Inferior parietal cortex (tissue), 1 donor: ENCODE measurements around the gene DGKB.

ENCODE experiments used
- DNase-seq: peaks from one replicate; pipeline ENCODE4 v3.0.0-alpha.2; 2016; ENCODE audit errors: extremely low spot score

Gene DGKB

DNA sequence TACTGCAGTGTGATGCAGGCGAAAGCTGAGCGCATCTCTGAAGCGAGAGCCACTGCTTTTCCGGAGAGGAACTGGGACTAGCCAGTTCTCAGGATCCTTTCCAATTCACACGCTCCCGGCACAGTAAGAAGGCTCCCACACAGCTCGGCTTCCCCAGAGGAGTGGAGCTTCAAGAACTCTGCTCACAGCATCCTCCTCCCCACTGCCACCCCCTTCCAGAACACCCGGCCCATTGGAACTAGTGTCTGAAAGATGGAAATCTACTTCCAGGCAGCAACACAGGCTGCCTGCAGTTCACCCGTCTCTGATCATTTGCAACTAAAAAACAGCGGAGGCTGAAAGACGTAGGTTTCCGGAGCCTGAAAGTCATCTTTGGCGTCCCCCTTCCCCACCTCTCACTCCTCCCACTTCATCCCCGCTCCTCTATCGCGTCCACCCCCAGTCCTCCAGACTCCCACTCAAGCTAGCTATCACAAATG, at the start of gene DGKB:
Gene DGKB (minus strand): TSS at position 163 of the 479 bp plus-strand sequence.
- peak; percentile 48 for DNase-seq

DNA sequence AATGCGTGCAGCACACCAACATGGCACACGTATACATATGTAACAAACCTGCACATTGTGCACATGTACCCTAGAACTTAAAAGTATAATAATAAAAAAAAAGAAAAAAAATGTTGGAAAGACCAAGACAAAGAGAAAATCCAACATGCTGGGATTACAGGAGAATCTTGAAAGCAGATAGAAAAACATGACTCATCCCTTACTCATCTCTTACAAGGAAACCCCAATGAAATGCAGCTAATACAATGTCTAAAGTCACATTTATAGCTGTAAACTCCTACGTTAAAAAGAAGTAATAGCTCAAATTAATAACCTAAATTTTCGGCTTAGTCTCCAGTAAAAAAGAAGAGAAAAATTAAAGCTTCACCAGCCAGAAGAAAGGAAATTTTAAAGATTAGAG, 47.5 kb upstream of the DGKB start:
- no peak for DNase-seq

DNA sequence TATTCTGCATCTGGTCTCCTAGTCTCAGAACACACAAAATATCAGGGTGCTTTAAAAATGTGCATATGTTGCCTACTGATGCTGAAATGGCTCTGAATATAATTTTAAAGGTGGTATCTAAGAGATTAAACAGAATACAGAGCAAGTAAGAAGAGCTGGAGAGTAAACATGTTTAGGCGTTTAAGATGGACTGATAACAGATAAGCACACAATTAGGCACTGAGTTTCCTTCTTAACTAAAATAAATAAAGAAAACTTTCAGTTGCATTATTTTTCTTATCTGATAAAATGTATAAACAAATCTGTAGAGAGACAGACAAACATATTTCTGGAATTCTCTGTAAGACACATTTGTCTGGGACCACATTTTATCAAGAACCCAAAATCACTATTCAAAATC, 35.6 kb upstream of the DGKB start:
- no peak for DNase-seq

DNA sequence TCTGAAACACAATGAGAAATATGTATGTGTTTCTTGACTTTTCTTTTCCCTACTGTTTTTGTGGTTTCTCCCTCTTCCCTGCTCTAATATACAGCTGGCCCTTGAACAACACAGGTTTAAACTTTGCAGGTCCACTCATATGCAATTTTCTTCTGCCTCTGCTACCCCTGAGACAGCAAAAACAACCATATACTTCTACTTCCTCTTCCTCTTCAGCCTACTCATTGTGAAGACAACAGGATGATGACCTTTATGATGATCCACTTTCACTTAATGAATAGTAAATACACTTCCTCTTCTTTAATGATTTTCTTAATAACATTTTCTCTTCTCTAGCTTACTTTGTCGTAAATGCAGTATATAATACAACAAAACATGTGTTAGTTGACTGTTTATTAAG, 35.0 kb upstream of the DGKB start:
- no peak for DNase-seq

DNA sequence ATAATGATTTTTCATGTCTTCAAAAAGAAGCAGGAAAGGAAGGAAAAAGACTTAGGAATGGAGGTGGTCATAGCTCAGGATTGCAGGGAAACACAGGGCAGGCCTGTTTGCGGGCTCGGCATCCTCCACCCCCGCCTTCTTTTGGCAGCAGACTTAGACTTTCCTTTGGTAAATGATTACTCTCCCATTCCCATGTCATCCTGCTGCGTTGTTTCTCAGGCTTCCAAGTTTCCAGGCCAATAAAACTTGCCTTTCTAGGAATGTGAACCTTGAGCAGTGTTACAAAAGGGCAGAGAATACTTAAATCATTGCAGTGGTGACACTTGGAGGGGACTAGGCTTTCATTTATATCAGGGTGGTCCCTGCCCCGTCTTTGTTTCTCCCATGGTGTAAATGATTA, 34.0 kb upstream of the DGKB start:
- no peak for DNase-seq

DNA sequence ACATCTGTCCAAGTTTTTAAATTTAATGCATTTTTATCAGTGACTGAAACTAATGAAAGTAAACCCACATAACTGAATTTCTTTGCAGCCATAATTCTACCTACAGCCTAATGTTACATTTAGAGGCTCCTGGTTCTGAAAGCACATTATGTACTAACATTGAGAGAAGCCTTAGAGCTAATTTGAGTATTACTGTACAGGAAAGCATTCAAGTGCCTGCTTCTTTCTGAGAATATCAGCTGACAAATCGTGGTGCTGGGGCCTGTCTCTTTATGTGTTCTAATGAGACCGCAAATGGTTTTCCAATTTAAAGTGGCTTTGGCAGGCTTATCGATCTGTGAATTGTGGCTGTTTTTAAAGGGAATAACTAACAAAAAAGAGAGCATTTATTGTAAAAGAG, 32.3 kb upstream of the DGKB start:
- DNase-seq, result no peak

DNA sequence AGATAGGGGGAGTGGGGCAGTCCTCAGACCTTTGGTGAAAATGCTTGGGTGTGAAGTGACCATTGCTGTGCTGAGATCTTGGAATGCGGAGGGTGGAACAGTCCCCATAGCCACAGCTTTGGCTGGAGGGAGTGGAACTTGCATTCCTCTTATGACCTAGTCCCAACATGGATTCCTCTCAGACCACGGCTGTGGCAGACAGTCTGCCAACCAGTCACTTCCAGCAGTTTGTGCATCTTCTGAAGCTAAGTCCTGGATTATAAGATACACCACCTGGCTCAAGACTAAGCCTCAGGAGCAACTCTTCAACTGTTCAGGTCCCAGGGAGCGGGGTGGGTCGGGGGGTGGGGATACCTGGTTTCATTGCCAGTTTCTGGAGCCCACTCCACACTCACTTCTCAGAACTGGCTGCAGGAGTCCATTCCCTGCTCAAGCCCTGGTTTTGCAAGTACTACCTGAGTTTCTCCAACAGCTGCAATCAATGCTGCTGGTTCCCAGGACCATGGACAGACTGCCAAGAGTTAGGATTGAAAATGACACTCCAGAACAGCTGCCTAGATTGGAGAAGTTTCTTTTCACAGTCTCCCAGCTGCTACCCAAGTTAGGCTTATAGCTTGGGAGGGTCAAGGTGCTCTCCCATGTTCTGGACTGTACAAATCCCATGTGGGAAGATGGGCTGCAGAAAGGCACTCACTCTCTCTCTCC, 29.1 kb upstream of the DGKB start:
- DNase-seq, result no peak

DNA sequence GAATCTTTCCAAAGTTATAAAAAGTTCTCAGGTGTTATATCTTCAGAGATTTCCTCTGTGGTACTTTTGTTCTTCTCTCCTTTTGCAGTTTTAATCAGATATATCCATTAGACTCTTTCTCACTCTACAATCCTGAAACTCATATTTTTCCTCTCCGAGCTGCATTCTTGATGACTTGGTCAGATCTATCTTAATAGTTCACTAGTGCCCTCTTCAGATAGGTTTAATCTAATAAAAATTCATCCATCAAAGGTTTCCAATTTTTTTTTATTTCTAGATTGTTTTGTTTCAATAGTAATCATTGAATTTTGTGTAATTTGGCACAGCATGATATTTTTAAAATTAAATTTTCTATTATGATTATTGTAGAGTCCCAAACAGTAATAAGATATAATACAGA, 21.8 kb upstream of the DGKB start:
- no peak for DNase-seq

DNA sequence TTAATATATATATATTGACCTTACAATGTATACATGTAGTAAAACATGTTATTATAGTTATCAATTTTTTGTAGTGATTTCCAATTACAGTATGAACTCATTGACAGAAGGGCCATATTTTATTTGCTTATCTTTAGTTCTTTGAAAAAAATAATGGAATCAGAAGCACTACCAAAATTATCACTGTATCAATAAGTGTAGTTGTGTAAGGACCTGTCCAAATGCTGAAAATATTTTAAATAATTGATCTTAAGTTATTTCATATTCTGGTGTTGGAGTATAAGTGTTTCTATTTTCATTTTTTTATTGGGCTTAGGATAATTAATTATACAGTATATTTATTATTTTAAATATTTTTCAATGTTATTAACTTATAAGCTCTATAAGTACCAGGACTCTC, 8.5 kb upstream of the DGKB start:
- no peak for DNase-seq

DNA sequence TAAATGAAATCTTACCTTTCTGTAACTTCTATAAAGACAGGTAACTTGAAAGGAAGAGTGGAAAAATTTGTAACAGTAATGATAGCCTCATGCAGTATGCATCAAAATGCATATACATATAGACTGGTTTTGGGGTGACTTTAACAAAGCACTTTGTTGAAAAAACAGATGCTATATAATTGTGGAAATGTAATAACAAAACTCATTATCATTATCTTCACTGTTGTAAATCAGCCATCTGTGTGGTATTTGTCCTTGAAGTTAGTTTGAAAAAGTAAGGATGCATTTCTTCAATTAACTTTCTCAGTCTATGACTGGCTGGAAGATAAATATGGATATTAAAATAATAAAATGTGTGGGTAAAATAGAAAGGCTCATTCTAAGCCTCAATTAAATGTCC, 6.1 kb upstream of the DGKB start:
- DNase-seq, result no peak

DNA sequence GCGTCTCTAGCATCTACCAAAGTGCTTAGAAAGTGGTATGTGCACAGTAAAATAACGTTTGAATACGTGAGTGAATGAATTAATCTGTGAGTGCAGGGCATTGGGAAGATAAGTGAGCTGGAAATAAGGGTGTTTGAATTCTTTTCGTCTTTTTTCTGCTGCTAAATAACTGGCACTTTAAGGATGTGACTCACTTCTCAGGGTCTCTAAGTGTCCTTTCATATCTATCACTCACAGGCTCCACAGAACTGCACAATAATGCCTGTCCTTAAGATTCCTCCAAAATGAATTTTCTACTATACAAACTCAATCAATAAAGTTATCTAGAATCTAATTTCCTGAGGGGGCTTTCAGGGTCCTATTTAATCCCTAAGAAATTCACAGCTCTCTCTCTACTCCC, 3.2 kb upstream of the DGKB start:
- no peak for DNase-seq

DNA sequence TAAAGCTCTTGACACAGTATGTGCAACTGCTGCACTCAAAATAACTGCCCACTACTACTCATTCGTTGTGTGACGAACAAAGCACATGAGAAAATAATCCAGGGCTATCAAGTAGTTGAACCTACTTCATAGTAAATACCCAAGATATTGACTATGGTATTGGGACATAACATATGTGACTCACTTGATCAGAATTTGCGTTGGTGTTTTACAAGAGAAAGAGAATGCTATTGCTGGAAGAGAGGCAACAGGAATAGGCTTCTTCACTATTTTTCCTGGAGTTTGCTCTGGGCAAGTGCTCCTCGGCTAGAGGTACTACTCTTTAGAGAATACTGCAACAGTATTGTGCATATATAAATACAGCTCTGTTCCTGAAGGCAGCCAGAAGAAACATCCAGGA, 2.5 kb downstream of the DGKB start:
- DNase-seq, result no peak

DNA sequence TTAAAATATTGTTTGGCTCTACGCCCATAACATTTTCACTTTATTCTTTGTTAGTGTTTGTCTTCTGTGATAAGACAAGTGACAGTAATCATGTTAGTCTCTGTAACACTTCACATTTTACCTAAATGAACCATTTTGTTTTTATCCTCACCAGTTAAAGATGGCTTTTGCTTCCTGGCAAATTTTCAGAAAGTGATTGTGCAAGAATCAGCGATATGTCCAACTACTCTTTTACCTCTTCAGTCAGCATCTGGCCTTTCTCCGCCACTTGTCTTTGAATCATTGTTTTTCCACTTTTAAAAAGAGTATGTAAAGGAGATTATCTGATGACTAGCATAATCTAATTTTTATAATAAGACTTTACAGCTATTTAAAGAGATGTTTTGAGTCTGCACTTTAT, 3.5 kb downstream of the DGKB start:
- DNase-seq, result no peak

DNA sequence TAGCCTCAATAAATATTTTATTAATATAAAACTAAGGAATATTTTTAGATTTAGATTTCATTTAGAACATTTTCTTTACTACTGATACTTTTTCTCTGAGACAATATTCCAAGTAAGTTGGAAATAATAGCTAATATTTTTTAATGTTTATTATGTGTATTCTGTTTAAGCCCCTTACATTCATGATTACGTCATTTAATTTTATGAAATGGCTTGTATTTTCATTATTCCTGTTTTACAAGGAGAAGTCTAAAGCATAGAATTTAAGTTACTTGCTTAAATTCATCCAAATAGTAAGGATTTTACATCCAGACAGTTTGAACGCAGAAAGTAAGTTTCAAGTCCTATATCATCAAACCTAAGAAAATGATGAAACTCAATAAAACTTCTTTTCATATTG, 6.1 kb downstream of the DGKB start:
- DNase-seq, result no peak

DNA sequence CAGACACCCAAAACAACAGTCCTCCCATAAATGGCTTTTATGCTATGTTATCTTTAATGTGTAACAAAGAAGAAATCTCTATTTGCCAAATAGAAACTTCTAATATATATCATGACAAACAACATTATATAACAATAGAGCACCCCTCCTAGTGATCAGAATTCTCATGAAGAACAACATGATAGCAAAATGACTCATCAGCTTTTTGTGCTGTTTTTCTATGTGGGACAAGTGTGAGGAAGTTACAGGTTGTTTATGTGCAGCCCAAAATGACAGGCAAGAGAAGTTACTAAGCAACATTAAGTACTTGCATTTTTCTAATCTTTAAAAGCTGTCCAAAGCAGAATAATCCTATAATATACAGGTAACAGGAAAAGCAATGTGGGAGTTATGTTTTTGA, 7.7 kb downstream of the DGKB start:
- no peak for DNase-seq

DNA sequence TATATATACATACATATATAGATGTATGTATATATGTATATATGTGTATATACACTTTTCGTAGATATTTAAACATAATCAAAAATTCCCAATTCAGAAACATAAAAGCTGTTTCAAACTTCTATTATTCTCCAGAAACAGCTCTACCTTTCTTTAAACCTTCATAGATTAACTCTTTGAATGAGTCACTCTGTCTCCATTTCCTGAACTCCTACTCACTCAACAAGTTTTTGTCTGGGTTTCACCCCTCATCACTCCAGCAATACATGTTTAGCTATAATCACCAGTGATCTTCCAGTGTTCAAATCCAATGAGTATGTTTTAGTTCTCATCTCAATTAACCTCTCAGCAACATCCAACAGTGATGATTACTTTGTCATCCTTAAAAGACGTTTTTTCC, 9.6 kb downstream of the DGKB start:
- no peak for DNase-seq

DNA sequence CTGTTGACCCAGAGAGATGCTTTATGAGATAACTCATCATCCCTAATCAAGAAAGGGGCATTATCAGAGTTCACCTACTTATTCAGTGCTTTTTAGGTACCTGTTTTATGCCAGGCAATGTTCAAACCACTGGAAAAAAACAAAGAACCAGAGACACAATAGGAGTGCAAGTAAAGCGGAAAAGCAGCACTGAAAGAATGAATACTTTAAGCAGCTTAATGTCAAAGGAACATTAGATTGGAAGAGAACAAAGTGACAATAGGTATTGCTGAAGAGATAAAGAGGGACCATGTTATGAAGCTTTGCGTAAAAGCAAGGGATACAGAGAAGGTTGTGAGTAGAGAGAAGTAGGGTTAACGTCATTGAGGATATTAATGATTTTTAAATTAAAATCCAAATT, 11.3 kb downstream of the DGKB start:
- DNase-seq, result no peak

DNA sequence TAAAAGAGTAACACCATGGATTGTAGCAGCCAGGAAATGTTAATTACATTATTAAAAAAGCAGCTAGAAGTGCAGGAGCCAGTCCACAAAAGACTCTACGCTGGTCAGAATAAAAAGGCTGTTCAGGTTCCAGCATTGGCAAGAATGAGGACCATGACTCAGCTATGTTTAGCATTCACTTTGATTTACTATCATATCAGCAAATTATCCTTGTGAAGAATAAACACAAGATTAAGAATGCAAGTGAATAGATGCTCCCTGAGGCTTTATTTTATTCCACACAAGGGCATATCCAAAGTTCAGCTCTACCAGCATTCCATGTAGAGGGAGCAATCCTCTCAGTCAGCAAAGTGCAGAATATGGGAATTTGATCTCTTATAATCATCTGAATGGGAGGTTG, 13.6 kb downstream of the DGKB start:
- DNase-seq, result no peak

DNA sequence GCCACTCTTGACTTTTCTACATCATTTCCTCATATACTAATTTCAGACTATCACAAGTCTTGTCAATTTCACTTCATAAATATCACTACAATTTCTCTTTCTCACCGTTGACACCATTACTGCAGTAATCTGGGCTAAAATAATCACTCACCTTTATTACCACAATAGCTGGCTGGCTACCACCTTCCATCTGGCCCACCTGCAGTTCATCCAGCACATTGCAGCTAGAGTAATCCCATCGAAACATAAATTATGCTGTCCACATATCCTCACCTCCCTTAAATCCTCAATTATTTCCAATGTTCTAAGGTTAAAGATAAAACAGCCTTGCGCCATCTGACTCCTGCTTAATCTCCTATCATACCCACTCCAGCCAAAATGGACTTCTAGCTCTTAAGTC, 16.0 kb downstream of the DGKB start:
- DNase-seq, result no peak

DNA sequence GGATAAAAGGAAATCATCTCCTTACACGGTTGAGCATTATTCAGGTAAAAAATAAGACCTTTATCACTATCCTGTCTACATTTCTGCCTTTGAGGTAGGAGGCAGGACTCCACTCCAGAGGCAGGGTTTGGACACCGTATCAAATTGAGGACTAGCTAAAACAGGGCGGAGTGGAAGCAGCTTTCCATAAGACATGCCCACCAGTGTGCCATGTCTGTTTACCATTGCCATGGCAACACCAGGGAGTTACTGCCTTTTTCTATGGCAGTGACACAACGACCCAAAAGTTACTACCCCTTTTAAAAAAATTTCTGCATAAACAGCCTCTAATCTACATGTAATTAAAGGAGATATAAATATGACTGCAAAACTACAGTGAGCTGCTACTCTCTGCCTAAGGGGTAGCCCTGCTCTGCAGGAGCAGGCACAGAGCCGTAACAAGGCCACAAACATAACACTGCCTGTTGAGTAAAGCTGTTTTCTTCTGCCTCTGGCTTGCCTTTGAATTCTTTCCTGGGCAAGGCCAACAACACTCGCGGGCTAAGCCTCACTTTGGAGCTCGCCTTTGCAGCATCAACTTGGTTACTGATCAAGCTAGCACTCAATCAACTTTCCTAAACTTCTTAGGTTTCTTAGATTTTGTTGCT, 26.5 kb downstream of the DGKB start:
- DNase-seq, result no peak

DNA sequence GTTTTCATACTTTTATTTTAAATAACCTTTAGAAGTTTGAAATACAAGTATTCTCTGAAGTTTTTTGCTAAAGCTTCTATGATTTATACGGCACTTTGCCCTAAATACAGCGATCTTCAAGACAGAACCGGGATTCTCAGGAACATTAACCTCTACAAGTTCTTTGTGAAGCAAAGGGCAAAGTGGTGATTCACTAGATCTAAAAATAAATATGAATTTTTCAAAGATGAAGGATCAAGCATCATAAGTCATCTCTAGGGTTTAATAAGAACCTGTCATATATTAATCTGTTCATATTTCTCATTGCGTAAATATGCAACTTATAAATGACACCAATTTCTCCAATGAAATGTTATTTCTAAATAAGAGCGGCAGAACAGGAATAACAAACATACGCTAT, 30.7 kb downstream of the DGKB start:
- DNase-seq, result no peak

DNA sequence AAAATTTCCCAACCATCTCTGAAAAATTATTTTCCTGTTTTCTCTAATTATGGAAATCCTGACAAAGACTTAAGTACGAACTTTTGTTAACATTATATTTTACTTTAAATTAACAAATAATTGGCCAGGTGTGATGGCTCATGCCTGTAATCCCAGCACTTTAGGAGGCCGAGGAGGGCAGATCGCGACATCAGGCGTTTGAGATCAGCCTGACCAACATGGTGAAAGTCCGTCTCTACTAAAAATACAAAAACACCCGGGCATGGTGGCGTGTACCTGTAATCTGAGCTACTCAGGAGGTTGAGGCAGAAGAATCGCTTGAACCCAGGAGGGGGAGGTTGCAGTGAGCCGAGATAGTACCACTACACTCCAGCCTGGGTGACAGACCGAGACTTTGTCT, 32.2 kb downstream of the DGKB start:
- no peak for DNase-seq

DNA sequence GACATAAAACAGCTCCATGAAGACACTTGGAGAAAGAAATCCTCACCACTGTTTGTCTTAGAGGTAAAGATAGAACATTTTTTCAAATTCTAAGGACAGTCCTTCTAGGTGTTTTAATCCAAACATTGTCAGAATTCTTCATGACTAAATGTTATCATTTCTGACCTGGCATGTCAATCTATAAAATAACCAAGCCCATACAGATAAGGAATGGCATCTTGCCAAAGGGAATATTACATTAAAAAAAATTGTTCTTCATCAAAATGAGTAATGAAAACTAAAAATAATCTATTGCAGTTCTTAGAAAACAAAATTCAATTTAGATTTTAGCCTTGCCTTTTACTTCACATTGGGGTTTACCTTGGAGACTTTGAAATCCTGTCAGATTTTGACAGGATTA, 33.6 kb downstream of the DGKB start:
- no peak for DNase-seq

DNA sequence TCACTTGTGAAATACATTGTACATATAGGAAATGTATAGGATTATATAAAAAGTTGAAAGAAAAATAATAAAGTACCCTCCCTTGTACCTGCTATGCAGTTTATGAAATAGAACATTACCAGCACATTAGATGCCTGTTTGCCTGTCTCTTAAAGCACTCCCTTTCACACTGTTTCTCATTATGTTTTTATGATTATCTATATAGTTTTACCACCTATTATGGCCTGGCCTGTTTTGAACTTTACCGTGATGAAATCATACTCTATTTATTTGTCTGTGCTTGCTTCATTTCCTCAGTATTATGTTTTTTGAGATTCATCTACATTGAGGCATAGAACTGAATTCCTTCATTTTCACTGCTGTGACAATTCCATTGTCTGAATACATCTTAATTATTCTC, 41.1 kb downstream of the DGKB start:
- DNase-seq, result no peak
